RWPE1 (cell line): ENCODE results near the gene OASL.

Source experiments
- CTCF ChIA-PET: fragments of 350-600 bp; sonication (Branson Sonifier 250); formaldehyde crosslinking; extraction: SDS; loops from one replicate; lab custom pipeline; 2021; lab: Yijun Ruan, JAX
- POLR2A ChIA-PET: fragments of 400-600 bp; formaldehyde crosslinking; extraction: SDS; loops from one replicate; lab custom pipeline; 2020; ENCODE audit warnings: antibody characterized with exemption; ENCODE audit not compliant: low non-redundant PET; lab: Yijun Ruan, JAX
- DNase-seq: peaks from one replicate; pipeline ENCODE4 v3.0.0; 2012; ENCODE audit warnings: low spot score
- H3K27ac ChIP-seq: fragments of 450-650 bp; 2 replicates; pipeline ENCODE4 v1.5.1; 2017
- CTCF ChIP-seq: fragments of 450-650 bp; conservative IDR thresholded peaks from 2 replicates; pipeline ENCODE4 v1.5.1; 2017; ENCODE audit warnings: low read depth, mild to moderate bottlenecking

The OASL gene

GRCh38 chr12:121008347-121009098 is 30.5 kb downstream of the OASL start:
- TF ChIP-seq CTCF = no peak
- POLR2A ChIA-PET = no interaction called here
- no peak for DNase-seq
- no peak overlapping the region for H3K27ac ChIP-seq
- CTCF ChIA-PET = interaction anchor here (0.7 to 2.5 kb wide), 4 partner anchors 62 to 360 kb away, joined by 4 to 13 read pairs (median 4); no protein-coding TSS in a partner anchor

GRCh38 chr12:121005346-121005815 is 33.7 kb downstream of the OASL start:
- ChIA-PET POLR2A (no interaction called here), CTCF (interaction anchor here (0.5 to 0.8 kb wide), 3 partner anchors 30 to 241 kb away, joined by 3 to 6 read pairs (median 3); no protein-coding TSS in a partner anchor)
- TF ChIP-seq CTCF = peak; percentile 43
- no peak overlapping the region; the same call in 1 of the 2 replicates for H3K27ac ChIP-seq
- DNase-seq = no peak

- DNase-seq = no peak
- H3K27ac ChIP-seq = no peak overlapping the region
- TF ChIP-seq CTCF = no peak
- CTCF ChIA-PET = no interaction called here
- POLR2A ChIA-PET = no interaction called here
These were observed 34.7 kb downstream of the OASL start for GRCh38 chr12:121004253-121004815.

GRCh38 chr12:121003650-121004049 is 35.4 kb downstream of the OASL start:
- POLR2A ChIA-PET = no interaction called here
- no peak for TF ChIP-seq CTCF
- no peak overlapping the region for H3K27ac ChIP-seq
- CTCF ChIA-PET = no interaction called here
- no peak for DNase-seq

GRCh38 chr12:121001841-121002483 is 37.1 kb downstream of the OASL start:
- no peak for DNase-seq
- TF ChIP-seq CTCF = no peak
- CTCF ChIA-PET = no interaction called here
- POLR2A ChIA-PET = no interaction called here
- H3K27ac ChIP-seq = no peak overlapping the region

GRCh38 chr12:121001060-121001459 is 38.0 kb downstream of the OASL start:
- no peak for DNase-seq
- H3K27ac ChIP-seq = no peak overlapping the region
- CTCF ChIA-PET = no interaction called here
- POLR2A ChIA-PET = no interaction called here
- TF ChIP-seq CTCF = no peak
